ENCODE results near the gene BCL11B.

DNA sequence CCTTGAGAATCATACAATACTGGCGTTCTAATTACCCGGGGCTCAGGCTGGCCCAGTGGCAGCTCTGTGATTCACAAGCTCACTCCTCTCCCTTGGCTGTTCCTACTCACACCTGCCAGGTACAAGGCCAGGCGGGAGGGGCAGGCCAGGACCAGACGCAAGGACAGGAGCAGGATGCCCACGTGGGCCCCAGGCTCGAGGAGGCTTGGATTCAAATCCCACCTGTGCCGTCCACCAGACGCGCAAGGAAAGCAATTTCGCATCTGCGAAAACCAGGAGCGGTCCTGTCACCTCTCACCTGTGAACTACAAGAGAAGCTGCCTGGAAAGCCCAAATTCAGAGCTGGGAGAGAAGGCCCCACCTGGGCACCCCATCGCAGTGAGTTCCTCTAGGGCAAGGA lies 50.6 kb downstream of the BCL11B start:
- TF ChIP-seq, protein P1, sequence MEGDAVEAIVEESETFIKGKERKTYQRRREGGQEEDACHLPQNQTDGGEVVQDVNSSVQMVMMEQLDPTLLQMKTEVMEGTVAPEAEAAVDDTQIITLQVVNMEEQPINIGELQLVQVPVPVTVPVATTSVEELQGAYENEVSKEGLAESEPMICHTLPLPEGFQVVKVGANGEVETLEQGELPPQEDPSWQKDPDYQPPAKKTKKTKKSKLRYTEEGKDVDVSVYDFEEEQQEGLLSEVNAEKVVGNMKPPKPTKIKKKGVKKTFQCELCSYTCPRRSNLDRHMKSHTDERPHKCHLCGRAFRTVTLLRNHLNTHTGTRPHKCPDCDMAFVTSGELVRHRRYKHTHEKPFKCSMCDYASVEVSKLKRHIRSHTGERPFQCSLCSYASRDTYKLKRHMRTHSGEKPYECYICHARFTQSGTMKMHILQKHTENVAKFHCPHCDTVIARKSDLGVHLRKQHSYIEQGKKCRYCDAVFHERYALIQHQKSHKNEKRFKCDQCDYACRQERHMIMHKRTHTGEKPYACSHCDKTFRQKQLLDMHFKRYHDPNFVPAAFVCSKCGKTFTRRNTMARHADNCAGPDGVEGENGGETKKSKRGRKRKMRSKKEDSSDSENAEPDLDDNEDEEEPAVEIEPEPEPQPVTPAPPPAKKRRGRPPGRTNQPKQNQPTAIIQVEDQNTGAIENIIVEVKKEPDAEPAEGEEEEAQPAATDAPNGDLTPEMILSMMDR (IDR thresholded peaks at IDR 0.05), result no peak
- no peak for TF ChIP-seq EZH2 (IDR thresholded peaks at IDR 0.05; ENCODE audit: borderline replicate concordance, insufficient read depth, low read depth, low read length, poor library complexity, severe bottlenecking)
